SK-N-MC (cell line): ENCODE data around the gene KAT6B.
"Not testable (repeated sequence)": the region's sequence is repeated elsewhere in the genome, so short reads cannot be mapped to it uniquely, and the experiment has no call there.

Source experiments
- EZH2 ChIP-seq: fragments of 200-600 bp; sonication (generic); IDR thresholded peaks from one replicate; pipeline ENCODE4 v1.6.1; 2017; ENCODE audit warnings: antibody characterized with exemption
- FOXP2 ChIP-seq: optimal IDR thresholded peaks from 2 replicates; pipeline ENCODE3; 2011; ENCODE audit warnings: mild to moderate bottlenecking, moderate library complexity; ENCODE audit not compliant: insufficient read depth; ENCODE audit errors: extremely low read length, control extremely low read depth
- POLR2AphosphoS5 ChIP-seq: IDR thresholded peaks from 2 replicates; pipeline ENCODE4 v1.6.1; 2012; ENCODE audit warnings: mild to moderate bottlenecking, low read depth, low read length, borderline replicate concordance

- TF ChIP-seq POLR2AphosphoS5, EZH2, FOXP2: not testable (repeated sequence)
These were observed 66.9 kb downstream of the KAT6B start for GRCh38 chr10:74893329-74893728.
